Activated CD4-positive, alpha-beta T cell treated with anti-CD3 and anti-CD28 coated beads, Interleukin-10, Interleukin-2, amounts not matched to agents 100 ng/mL and 50 ng/mL, durations not matched to agents 16 hours and 8 hours (primary cell): Measurements from ENCODE around the gene SLC6A6.
"Not testable (repeated sequence)": the region's sequence is repeated elsewhere in the genome, so short reads cannot be mapped to it uniquely, and the experiment has no call there.

ENCODE experiments used
- DNase-seq: peaks from one replicate; pipeline ENCODE4 v3.0.0-alpha.2; 2020

Gene SLC6A6

GRCh38 chr3:14437705-14438104, 35.3 kb downstream of the SLC6A6 start:
- DNase-seq = not testable (repeated sequence)

GRCh38 chr3:14438262-14438661, 35.9 kb downstream of the SLC6A6 start:
- DNase-seq = no peak

- DNase-seq = no peak
Observed at GRCh38 chr3:14438929-14439328, 36.5 kb downstream of the SLC6A6 start.

GRCh38 chr3:14439501-14440167, 37.2 kb downstream of the SLC6A6 start:
- no peak for DNase-seq

- no peak for DNase-seq
Observed at GRCh38 chr3:14440168-14440518, 37.7 kb downstream of the SLC6A6 start.

GRCh38 chr3:14440531-14441239, 38.3 kb downstream of the SLC6A6 start:
- no peak for DNase-seq

GRCh38 chr3:14441240-14441919, 39.0 kb downstream of the SLC6A6 start:
- DNase-seq = no peak

GRCh38 chr3:14441920-14442300, 39.5 kb downstream of the SLC6A6 start:
- no peak for DNase-seq

- no peak for DNase-seq
Observed at GRCh38 chr3:14444380-14444779, 42.0 kb downstream of the SLC6A6 start.

- no peak for DNase-seq
Observed at GRCh38 chr3:14445773-14446172, 43.4 kb downstream of the SLC6A6 start.

GRCh38 chr3:14446988-14447570, 44.7 kb downstream of the SLC6A6 start:
- no peak for DNase-seq

GRCh38 chr3:14448063-14448462, 45.7 kb downstream of the SLC6A6 start:
- DNase-seq = no peak

- no peak for DNase-seq
Observed at GRCh38 chr3:14448756-14449727, 46.6 kb downstream of the SLC6A6 start.

- no peak for DNase-seq
Observed at GRCh38 chr3:14450506-14450905, 48.1 kb downstream of the SLC6A6 start.

- no peak for DNase-seq
Observed at GRCh38 chr3:14450922-14451606, 48.7 kb downstream of the SLC6A6 start.

GRCh38 chr3:14451844-14452739, 49.7 kb downstream of the SLC6A6 start:
- DNase-seq = no peak

GRCh38 chr3:14452740-14453710, 50.6 kb downstream of the SLC6A6 start:
- no peak for DNase-seq

GRCh38 chr3:14453876-14454638, 51.7 kb downstream of the SLC6A6 start:
- no peak for DNase-seq
